ENCODE measurements around the gene KHDRBS1. TPM values are rescaled to one million over a fixed set of nuclear protein-coding genes. Genes with fewer than 3 reads are reported as not detected.
A peak's percentile ranks its signal among the peaks of the same experiment; 100 is the strongest.
"Not testable (repeated sequence)": the region's sequence is repeated elsewhere in the genome, so short reads cannot be mapped to it uniquely, and the experiment has no call there.

Gene KHDRBS1
- total RNA-seq, 2 donors from 2014 or later, result 138 to 156 TPM

DNA sequence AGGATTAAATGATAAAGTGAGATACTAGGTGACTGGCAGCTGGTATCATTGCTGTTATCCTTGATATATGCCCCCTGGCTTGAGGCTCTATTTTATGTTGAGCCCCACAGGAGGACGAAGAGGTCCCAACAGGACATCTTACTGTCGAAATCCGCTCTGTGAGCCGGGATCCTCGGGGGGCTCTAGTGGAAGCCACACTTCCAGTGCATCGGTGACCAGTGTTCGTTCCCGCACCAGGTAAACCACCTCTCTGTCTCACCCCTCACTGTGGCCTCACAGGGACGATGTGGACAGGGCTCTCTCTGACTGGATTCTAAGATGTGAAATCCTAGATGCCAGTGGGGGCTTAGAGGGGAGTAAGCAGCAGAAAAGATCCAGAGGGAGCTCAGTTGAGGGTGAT, 61.2 kb downstream of the KHDRBS1 start:
- Mint-ChIP-seq H3K27ac (peak overlapping the region; percentile 12), H3K9me3 (no peaks in the 10 kb centered on the region), H3K27me3 (ENCODE audit: low read depth) (no peaks in the 10 kb centered on the region), H3K4me1 (ENCODE audit: low read depth) (peaks cover 41% of the 10 kb centered on the region), H3K4me3 (peak overlapping the region in 1 of 2 donors; percentile 89), H3K36me3 (ENCODE audit: insufficient read depth in 2 of 2) (peaks cover 1 to 9% of the 10 kb centered on the region in 2 donors)
- ATAC-seq (replicated peaks in 1 of 2) (no peak), DNase-seq (no peak)

DNA sequence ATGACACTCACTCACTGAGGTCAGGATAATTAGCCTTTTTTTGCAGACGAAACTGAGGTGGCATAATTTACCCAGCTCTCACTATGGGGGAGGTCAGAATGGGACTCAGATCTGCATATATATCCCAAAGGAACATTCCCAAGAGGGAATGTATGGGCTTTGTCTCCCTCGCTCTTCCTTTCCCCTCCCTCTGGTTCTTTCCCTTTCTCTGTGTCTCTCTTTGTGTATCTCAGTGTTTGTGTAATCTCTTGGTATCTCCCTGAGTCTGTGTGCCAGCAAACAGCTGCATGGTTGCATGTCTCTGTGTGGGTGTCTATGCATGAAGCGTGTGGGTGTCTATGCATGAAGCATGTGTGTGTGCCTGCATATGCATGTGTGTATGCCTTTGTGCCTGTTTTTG, 63.8 kb downstream of the KHDRBS1 start:
- Mint-ChIP-seq H3K27ac (no peak overlapping the region), H3K4me3 (no peak overlapping the region)

DNA sequence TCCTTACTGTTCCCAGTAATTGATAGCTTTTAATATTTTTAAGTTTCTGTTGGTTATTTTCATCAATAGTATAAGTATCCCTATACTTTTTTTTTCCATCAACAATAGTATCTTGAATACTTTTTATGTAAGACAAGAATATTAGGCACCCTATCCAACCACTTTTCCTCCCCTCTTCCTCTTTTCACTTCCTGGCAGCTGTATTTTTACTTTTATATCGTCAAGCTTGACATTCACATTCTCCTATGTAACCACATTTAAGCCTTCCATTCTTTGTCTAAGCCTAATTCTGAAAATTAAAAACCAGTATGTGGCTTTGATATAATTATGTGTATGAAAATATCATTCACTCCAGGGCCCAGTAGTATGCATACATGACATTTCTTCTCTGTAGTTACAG, 68.4 kb downstream of the KHDRBS1 start:
- no peak overlapping the region for H3K27ac Mint-ChIP-seq
- no peak for ATAC-seq (replicated peaks in 1 of 2)
- H3K4me3 Mint-ChIP-seq, result no peak overlapping the region
- no peaks in the 10 kb centered on the region for H3K27me3 Mint-ChIP-seq (ENCODE audit: low read depth)
- no peaks in the 10 kb centered on the region for H3K9me3 Mint-ChIP-seq
- H3K4me1 Mint-ChIP-seq (ENCODE audit: low read depth), result no peaks in the 10 kb centered on the region
- H3K36me3 Mint-ChIP-seq (ENCODE audit: insufficient read depth in 2 of 2), result peaks cover 7 to 19% of the 10 kb centered on the region in 2 donors
- DNase-seq, result no peak

More for the DNA sequence above, 63.8 kb downstream of the KHDRBS1 start:
- DNase-seq (no peak), ATAC-seq (replicated peaks in 1 of 2) (no peak)
- Mint-ChIP-seq H3K9me3 (no peaks in the 10 kb centered on the region), H3K4me1 (ENCODE audit: low read depth) (peaks cover 32% of the 10 kb centered on the region), H3K36me3 (ENCODE audit: insufficient read depth in 2 of 2) (peaks cover 1 to 14% of the 10 kb centered on the region in 2 donors), H3K27me3 (ENCODE audit: low read depth) (no peaks in the 10 kb centered on the region)

DNA sequence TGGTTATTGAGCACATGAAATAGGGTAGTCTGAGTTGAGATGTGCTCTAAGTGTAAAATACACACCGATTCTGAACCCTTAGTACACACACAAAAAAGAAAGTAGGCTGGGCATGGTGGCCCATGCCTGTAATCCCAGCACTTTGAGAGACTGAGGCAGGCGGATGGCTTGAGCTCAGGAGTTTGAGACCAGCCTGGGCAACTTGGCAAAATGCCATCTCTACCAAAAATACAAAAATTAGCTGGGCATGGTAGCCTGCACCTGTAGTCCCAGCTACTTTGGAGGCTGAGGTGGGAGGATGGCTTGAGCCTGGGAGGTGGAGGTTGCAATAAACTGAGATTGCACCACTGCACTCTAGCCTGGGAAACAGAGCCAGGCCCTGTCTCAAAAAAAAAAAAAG, 72.7 kb downstream of the KHDRBS1 start:
- ATAC-seq (replicated peaks in 1 of 2); H3K27me3 Mint-ChIP-seq (ENCODE audit: low read depth); H3K4me3 Mint-ChIP-seq; H3K27ac Mint-ChIP-seq; H3K9me3 Mint-ChIP-seq; H3K36me3 Mint-ChIP-seq (ENCODE audit: insufficient read depth in 2 of 2); H3K4me1 Mint-ChIP-seq (ENCODE audit: low read depth); DNase-seq: not testable (repeated sequence)

DNA sequence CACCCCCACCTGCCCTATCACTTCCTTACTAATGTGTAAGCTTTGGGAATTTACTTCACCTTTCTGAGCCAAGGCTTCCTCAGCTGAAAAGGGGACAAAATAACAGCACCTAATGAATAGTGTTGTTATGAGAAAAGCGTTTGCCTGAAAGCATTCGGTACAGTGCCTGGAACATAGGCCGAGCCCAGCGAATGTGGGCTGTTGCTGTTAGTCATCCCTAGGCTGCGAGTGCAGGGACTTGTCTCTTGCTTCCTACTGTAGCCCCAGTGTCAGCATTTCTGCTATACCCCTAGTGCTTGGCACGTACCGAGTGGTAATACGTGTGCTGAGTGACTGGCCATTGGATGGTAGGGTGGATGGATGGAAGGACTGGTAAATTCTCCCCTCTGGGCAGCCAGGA, 77.5 kb downstream of the KHDRBS1 start:
- Mint-ChIP-seq H3K27ac (no peak overlapping the region), H3K4me3 (no peak overlapping the region), H3K9me3 (no peaks in the 10 kb centered on the region), H3K27me3 (ENCODE audit: low read depth) (no peaks in the 10 kb centered on the region), H3K36me3 (ENCODE audit: insufficient read depth in 2 of 2) (peaks cover 2 to 6% of the 10 kb centered on the region in 2 donors), H3K4me1 (ENCODE audit: low read depth) (no peaks in the 10 kb centered on the region)
- ATAC-seq (replicated peaks in 1 of 2) (no peak), DNase-seq (no peak)

DNA sequence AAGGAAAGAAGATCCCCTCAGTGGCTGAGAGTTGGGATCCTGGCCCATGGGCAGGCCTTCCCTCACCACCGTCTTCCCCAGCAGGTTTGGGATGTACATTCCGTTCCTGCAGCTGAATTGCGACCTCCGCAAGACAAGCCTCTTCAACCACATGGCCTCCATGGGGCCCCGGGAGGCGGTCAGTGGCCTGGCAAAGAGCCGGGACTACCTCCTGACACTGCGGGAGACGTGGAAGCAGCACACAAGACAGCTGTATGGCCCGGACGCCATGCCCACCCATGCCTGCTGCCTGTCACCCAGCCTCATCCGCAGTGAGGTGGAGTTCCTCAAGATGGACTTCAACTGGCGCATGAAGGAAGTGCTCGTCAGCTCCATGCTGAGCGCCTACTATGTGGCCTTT, 77.9 kb downstream of the KHDRBS1 start:
- no peak for DNase-seq
- no peak for ATAC-seq (replicated peaks in 1 of 2)
- no peaks in the 10 kb centered on the region for H3K4me1 Mint-ChIP-seq (ENCODE audit: low read depth)
- H3K27me3 Mint-ChIP-seq (ENCODE audit: low read depth), result no peaks in the 10 kb centered on the region
- H3K9me3 Mint-ChIP-seq, result no peaks in the 10 kb centered on the region
- peaks cover 2 to 6% of the 10 kb centered on the region in 2 donors for H3K36me3 Mint-ChIP-seq (ENCODE audit: insufficient read depth in 2 of 2)
- H3K4me3 Mint-ChIP-seq, result no peak overlapping the region
- H3K27ac Mint-ChIP-seq, result no peak overlapping the region

Other genes starting within 250 kb of the KHDRBS1 start
- 1 to 10 TPM; 1.0 to 2.3 TPM for gene ADGRB2, start 249.5 kb upstream of the KHDRBS1 start, total RNA-seq
- gene SPOCD1, start 197.8 kb upstream of the KHDRBS1 start, total RNA-seq, result 1 to 10 TPM in 1 of 2 donors, under 1 TPM in 1; 0.74 to 1.0 TPM
- gene PTP4A2, start 75.5 kb upstream of the KHDRBS1 start, total RNA-seq, result 100 to 1,000 TPM; 437 to 541 TPM
- 10 to 100 TPM; 28.4 to 38.0 TPM for gene TMEM39B, start 59.1 kb downstream of the KHDRBS1 start, total RNA-seq
- 10 to 100 TPM; 63.3 to 65.8 TPM for gene KPNA6, start 94.2 kb downstream of the KHDRBS1 start, total RNA-seq
- 100 to 1,000 TPM in 1 of 2 donors, 10 to 100 TPM in 1; 97.1 to 113 TPM for gene TXLNA, start 165.8 kb downstream of the KHDRBS1 start, total RNA-seq
- gene CCDC28B, start 186.7 kb downstream of the KHDRBS1 start, total RNA-seq, result 10 to 100 TPM; 20.0 to 24.6 TPM
- 1 to 10 TPM; 3.7 to 4.6 TPM for gene IQCC, start 191.8 kb downstream of the KHDRBS1 start, total RNA-seq
- under 1 TPM in 1 of 2 donors, not detected in 1; 0.21 TPM for gene DCDC2B, start 195.2 kb downstream of the KHDRBS1 start, total RNA-seq
- 10 to 100 TPM in 1 of 2 donors, 1 to 10 TPM in 1; 9.8 to 10.5 TPM for gene TMEM234, start 208.5 kb downstream of the KHDRBS1 start, total RNA-seq
- gene EIF3I, start 208.5 kb downstream of the KHDRBS1 start, total RNA-seq, result 100 to 1,000 TPM; 241 to 276 TPM
- 1 to 10 TPM; 1.6 to 1.9 TPM for gene FAM167B, start 233.4 kb downstream of the KHDRBS1 start, total RNA-seq
- 100 to 1,000 TPM; 227 to 254 TPM for gene LCK, start 237.4 kb downstream of the KHDRBS1 start, total RNA-seq

All from activated T-cell treated with anti-CD3 and anti-CD28 coated beads, Interleukin-2, amount 50 U/mL, for 72 hours (primary cell).